ENCODE results near the gene HRAS.

Gene HRAS

DNA sequence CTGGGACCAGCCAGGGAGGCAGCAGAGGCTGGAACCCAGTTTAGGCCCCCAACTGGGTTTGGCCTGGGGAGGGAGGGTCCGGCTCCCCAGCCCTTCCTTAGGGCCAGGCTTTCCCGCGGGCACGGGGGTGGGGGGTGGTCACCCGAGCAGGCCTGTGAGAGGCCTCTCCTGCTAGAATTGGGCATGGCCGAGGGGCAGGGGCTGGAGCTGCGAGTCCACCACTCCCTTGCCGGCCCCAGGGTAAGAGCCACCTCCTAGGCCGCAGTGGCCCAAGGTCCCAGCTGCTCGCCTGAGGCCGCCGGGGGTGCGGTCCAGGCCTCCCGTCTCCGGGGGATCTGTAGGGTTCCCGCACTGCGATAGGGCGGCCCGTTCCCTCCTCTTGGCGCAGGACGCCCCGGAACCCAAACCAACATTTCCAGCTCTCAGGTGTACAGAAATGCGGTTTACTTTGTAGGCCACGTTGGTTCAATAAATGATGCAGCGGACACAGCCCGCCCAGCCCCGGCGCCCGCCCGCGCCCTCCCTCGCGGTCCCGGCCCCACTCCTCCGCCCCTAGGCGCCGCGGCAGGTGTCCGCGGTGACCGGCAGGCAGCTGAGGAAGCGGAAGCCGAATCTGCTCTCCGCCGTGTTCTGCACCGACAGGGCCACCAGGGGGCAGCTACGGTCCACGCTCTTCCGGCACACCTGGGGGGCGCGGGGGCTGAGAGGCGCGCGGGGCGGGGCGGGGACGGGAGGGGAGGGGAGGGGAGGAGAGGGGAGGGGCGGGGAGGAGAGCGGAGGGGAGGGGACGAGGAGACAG lies 19.3 kb upstream of the HRAS start:
- DNase-seq (ENCODE audit: extremely low read depth in 1 of 2, low read depth in 1 of 2): peak in 1 of 2 donors; percentile 53

DNA sequence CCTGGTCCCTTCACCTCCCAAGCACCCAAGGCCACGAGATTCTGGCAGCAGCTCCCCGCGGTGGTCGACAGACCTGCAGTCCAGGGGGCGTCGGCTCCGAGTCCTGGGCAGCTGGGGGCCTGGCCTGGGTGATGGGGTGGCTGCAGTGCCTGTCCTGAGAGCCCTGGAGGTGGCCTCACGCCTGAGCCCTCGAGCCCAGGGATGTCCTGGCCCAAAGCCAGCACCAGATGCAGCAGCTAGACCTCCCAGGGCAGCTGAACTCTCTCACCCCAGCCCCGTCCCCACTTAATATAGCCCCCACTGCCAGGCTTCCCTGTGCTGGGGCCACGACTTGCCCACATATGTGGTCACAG lies 18.6 kb upstream of the HRAS start:
- no peak for DNase-seq (ENCODE audit: extremely low read depth in 1 of 2, low read depth in 1 of 2)

DNA sequence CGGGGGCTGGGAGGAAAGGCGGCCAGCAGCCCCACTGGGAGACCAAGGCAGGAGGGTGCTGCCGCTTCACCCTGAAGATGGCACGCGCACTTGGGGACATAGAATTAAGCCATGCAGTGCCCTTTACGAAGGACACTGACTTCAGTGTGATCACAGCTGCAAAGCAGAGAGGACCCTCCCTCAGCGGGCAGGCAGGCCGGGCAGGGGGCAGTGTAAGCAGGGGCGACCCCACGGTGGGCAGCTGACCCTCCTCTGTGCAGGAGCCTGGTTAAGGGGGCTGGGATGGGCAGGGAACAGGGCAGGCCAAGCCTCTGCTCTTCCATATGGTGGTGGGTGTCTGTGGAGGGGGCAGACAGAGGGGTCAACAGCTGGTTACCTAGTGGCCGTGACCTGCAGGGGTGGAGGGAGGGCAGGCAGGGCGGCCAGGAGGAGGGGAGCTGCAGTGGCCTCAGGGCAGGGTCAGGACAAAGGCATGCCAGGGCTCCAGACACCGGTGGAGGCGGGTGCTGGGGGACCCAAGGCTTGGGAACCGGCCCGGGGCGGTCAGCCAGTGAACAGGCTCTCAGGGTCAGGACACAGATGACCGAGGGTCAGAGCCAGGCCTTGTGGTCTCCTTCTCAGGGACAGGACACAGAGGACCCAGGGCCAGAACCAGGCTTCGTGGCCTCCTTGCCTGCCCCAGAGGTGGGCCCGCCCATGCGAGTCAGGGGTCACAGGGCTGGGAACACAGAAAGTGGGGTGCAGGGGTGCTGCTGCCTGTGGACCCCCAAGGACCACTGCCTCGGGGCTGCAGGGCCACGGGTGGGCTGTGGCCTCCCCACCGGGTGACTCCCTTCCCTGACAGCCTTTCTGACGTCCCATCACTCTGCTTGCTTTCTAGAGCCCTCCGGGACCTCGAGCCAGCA lies 18.0 kb upstream of the HRAS start:
- DNase-seq (ENCODE audit: extremely low read depth in 1 of 2, low read depth in 1 of 2): no peak

DNA sequence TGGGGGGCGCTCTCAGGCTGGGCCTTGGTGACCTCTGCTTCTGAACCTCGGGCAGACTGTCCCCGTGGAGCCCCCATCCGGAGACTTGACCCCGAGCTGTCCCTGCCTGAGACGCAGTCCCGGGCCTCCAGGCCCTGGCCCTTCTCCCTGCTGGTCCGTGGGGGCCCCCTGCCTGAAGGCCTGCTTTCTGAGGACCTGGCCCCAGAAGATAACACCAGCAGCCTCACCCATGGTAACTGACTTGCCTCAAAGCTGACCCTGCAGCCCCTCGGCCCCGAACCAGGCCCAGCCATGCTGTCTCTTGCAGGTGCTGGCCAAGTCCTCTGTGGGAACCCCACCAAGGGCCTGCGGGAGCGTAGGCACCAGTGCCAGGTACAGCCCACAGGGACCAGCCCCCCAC lies 16.2 kb upstream of the HRAS start:
- no peak for DNase-seq (ENCODE audit: extremely low read depth in 1 of 2, low read depth in 1 of 2)

DNA sequence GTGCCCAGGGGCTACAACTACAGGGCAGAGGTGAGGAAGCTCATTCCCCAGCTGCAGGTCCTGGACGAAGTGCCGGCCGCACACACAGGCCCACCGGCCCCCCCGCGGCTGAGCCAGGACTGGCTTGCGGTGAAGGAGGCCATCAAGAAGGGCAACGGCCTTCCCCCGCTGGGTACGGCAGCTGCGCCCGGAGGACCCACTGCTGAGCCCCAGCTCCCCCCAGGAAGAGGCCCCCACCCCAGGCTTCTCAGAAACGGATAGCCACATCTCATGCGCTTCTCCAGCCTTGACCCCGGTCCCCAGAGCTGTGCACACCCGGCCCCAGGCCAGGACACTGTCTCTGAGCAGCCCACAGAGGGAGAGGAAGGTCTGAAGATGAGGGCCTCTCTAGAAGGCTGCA lies 15.8 kb upstream of the HRAS start:
- DNase-seq (ENCODE audit: extremely low read depth in 1 of 2, low read depth in 1 of 2): no peak

DNA sequence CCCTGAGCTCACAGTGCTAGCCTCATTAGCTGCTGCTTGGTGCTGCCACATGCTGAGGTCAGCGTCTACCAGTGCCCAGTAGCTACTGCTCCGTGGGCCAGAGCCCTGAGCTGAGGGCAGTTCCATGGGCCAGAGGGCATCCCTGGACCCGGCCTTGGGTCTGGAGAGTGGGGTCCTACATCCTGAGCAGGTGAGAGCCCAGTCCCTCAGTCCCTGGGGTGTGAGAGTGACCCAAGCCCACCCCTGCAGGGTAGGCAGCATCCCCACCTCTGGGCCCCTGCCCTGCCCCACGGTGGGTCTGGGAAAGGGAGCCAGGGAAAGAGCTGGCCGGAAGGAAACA lies 15.3 kb upstream of the HRAS start:
- DNase-seq (ENCODE audit: extremely low read depth in 1 of 2, low read depth in 1 of 2): no peak

DNA sequence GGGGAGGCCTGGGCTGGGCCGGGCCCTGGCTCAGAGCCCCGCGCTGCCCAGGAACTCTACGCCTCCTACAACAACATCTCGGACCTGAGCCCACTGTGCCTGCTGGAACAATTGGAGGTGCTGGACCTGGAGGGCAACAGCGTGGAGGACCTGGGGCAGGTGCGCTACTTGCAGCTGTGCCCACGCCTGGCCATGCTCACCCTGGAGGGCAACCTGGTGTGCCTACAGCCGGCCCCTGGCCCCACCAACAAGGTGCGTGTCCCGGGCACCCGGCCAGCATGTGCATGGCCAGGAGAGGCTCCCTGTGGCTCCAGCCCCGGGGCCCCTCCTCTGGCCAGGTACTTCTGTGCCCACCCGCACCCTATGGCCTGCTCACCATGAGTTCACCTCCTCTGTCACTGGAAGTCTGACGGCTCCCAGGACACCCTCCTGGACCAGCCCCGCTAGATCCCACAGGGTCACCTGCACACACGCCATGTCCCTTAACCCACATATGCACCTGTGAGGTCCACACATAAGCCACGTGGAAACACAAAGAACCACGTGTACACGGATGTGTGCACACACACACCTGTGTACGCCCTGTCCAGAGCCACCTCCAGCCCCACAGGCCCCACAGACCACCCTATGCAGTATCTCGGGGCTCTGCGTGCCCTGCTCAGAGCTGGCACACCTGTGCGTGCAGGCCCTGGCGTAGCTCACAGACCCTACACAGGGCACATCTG lies 14.8 kb upstream of the HRAS start:
- no peak for DNase-seq (ENCODE audit: extremely low read depth in 1 of 2, low read depth in 1 of 2)

DNA sequence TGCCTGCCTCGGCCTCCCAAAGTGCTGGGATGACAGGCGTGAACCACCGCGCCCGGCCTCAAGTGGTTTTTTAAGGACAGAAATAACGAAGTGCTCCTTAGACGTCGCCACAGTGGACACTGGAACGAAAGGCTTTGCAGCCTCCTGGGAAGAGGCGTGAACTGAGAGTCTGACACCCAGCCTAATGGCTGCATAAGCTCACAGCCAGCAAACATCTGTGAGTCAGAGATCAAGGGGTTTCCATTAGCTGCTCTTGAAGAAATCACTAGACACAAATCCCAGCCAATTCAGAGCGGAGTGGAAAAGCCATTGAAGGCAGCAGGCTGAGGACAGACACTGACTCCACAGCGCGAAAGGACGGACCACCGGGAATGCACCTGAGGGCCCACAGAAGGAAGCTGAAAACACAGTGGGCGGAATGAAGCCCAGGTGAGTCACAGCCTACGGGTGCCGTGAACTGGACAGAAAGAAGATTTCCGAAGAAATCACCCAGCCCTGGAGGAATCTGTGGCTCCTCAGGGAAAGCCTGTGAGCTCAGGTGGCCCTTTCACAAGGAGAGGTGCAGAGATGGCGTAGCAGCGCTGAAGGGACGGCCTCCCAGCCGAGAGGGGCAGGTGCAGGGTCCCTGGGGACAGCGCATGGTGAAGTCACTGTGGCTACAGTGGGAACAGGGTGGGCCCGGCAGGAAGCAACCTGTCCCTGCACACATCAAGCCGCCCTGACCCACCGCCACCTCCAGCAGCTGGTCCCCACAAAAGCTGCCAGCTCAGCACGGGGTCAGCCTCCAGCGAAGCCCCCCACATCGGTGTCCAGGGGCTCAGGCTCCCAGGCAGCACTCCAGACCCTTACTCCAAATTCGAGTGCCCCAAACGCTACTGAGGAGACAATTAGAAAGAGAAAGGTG lies 13.6 kb upstream of the HRAS start:
- no peak for DNase-seq (ENCODE audit: extremely low read depth in 1 of 2, low read depth in 1 of 2)

DNA sequence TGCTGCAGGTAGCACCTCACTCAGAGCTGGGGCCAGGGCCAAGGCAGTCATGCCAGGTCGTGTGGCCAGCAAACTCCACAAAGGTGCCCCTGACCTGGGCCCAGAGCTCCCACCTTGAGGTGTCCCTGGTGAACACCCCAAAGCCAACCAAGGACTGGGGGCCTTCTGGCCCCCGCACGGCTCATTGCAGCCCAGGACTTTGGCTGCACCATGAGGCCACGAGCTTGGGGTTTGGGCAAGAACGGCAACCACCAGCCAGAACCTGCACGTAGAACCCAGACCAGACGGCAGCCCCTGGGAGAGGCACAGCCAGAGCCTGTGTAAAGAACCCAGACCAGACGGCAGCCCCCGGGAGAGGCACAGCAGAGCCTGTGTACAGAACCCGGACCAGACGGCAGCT lies 9.8 kb upstream of the HRAS start:
- DNase-seq (ENCODE audit: extremely low read depth in 1 of 2, low read depth in 1 of 2): no peak

DNA sequence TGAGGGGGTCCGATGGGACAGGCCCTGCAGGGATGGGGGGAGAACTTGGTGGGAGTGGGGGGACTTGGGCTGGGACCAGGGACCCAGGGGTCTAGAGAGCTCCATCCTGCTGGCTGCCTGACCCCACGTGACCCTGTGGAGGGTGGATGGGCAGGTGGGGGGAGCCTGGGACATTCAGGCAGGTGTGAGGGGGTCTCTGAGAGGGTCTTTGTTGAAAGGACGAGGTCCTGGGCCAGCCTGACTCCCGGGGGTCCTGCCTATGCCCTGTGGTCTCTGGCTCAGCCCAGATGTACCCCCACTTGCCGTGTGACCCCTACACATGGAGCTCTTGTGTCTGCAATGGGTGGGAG lies 9.4 kb upstream of the HRAS start:
- no peak for DNase-seq (ENCODE audit: extremely low read depth in 1 of 2, low read depth in 1 of 2)

DNA sequence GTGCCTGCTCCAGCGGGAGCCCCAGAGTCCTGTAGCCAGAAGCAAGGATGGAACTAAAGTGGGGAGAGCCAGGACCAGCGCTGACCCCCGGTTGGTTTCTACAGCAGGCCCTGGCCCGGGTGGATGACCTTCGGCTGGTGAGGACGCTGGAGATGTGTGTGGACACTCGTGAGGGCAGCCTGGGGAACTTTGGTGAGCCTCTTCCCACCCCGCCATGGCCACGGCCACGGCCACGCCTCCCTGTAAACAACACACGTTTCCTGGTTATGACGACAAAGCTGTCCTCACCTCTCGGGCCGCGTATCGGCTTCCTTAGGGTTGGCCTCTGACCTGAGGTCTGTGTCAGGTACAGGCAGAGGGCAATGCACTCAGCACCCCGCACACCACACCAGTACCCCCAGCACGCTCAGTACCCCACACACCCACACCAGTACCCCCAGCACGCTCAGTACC lies 6.1 kb upstream of the HRAS start:
- no peak for DNase-seq (ENCODE audit: extremely low read depth in 1 of 2, low read depth in 1 of 2)

DNA sequence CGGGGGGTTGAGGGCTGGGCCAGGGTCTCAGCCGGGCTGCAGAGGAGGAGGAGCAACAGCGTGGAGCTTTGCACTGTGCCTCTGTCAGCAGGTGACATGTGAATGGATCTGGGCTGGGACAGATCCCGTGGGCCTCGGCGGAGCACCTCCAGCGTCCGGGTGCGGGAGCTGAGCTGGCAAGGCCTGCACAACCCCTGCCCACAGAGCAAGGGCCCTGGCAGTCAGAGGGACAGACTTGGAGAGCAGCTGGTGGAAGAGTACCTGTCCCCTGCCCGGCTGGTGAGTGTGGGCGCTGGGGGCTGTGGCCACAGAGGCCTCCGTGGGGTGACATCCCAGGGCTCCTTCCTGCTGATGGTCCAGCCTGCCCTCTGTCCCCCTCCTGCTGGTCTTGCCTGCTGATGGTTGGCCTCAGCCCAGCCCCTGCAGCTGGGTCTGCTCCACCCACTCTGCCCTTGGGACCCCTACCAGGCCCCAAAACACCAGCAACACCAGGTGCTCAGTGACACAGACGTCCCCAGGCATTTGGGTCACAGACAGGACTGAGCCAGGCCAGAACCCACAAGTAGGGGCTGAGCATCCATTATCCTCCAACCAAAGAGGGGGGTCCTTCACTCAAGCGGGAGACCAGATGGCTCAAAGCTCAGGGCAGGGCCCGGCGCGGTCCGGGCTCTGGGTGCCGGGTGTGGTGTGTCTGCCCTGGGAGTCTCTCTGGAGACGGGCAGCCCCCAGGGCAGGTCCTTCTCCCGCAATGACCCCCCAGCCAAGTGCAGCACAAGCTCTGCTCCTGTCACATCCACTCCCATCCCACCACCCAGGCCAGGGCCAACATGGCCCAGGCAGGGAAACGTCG lies 5.4 kb upstream of the HRAS start:
- no peak for DNase-seq (ENCODE audit: extremely low read depth in 1 of 2, low read depth in 1 of 2)

DNA sequence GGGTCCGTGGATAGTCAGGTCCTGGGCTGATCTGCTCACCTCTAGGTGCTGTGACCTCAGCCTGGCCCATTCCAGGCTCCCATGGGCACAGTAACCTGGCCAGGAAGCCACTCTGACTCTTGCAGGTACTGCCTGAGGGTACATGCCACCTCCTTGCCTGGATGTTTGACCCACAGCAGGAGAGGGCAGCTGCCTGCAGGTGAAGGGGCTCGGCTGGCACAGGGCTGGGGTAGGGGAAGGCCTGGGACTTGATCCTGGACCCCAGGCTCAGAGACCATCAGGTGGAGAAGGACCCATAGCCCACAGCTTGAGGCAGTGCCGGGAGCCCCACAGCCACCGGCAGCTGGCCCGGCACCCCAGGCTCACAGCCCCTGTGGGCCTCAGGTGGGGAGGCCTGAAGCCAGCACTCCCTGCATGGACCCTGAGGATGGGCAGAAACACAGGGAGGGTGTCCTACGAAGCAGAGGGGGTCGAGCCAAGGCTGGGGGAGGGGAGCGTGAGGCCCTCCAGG lies 4.7 kb upstream of the HRAS start:
- no peak for DNase-seq (ENCODE audit: extremely low read depth in 1 of 2, low read depth in 1 of 2)

DNA sequence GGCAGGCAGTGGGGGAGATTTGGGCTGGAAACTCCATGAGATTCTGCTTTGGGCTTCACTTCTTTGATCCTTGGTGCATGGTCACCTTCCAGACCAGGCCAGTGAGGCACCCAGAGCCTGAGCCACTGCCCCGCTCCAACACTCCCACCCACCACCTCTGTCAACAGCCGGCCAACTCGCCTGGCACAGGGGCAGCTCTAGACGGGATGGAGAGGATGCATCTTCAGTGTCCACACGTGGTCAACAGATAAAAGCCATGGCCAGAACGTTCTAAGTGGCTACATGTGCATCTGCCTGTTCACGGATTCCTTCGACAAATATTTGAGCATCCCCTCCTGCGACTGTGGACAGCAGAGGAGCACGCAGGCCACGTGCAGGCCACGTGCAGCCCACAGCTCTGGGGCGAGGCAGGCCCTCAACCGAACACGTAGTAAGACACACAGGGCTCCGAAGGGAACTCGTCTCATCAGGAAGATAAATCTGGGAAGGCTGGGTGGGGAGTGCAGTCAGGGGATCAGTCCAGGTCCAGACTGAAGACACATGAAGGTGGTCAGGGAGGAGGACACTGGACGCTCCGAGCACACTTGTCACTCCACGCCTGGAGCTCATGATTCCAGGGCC lies 3.2 kb upstream of the HRAS start:
- no peak for DNase-seq (ENCODE audit: extremely low read depth in 1 of 2, low read depth in 1 of 2)

DNA sequence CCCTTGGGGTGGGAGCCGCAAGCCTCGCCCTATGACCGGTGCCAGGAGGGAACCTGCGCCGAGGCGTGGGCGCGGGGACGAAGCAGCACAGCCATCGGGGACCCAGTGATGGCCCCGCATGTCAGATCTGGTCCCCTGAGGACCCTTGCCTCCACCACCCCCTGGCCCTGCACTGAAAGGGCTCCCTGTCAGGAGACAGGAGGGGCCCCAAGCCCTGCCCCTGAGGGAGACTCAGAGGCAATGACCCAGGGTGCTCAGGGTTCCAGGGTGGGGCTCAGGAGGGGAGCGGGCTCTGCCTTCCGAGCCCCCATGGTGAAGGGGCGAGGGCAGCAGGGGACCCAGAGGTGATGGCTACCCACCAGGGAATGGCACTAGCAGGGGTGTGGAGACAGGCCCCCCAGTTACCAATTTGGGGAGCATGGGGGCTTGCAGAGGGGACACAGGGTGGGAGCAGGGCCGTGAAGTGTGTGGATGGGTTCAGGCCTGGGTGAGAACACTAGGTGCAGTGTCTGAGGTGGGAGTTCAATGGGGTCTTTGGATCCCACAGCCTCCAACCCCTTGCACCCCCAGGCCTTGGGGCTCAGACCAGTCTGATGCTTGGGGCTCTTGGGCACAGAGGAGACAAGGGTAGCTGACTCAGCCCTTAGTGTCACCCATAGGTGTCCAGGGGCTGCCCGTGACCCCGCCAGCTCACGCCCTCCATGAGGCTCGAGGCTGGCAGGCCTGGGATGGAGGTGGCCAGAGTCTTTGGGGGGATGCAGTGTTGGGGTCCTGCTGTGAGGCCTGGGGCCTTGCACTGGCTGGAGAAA lies 2.5 kb upstream of the HRAS start:
- no peak for DNase-seq (ENCODE audit: extremely low read depth in 1 of 2, low read depth in 1 of 2)

DNA sequence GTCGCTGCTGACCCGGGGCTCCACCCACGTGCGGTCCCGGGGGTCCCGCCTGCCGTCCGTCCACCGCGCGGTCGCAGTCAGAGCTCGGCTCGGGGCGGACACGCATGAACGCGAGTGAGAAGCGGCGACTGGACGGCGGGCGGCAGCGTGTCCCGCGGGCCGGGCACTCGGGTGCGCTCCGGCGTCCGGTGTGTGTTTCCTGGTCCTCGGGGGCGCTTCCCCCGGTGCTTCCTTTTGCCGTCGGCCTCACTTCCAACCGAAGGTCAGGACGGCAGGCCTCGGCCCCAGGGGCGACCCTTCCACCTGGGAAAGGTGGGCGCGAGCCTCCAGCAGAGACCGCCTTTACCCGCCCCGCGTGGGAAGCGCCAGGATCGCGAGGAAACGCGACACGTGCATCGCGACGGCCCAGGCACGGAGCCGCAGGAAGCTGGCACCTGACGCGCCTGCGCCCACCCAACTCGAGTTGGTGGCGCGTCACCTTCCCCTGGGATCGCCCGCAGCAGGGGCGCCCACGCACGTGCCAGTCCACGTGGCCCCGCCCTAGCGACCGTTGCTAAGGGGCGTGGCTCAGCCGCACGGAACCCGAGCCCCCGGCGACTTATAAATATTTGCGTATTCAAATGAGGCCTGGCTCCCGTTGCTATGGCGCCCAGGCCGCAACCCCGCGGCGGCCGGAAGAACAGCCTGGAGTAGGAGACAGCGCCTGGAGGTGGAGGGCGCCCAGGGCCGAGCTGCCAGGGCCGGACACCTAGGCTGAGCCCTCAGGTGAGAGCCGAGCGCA lies 1.7 kb upstream of the HRAS start, which contains the start of gene LRRC56:
Gene LRRC56, plus strand, starts transcription at position 687 of the 781 bp plus-strand sequence. CDS start 3,158 bp downstream, outside the sequence.
- DNase-seq (ENCODE audit: extremely low read depth in 1 of 2, low read depth in 1 of 2): peak; percentile 82 to 90

DNA sequence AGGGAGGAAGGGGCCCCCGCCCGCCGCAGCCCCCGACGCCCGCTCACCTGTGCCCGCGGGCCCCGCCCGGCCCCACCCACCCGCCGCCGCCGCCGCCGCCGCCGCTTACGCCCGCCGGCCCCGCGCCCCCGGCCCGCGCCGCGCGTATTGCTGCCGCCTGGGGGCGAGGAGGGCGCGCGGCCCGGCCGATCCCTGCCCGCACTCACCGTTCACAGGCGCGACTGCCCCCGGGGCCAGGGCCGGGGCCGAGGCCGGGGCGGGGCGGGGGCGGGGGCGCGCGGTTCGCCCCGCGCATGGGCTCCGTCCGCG lies 212 bp downstream of the HRAS start:
- DNase-seq (ENCODE audit: extremely low read depth in 1 of 2, low read depth in 1 of 2): no peak
